NCI-H446 treated with DMSO at 0.1 percent for 48 hours (cell line): ENCODE data around the gene EMILIN1.

Source experiments
- DNase-seq: peaks from one replicate; lab custom pipeline; 2025; lab: John Stamatoyannopoulos, UW

The EMILIN1 gene

GRCh38 chr2:27123302-27124150 lies 45.1 kb downstream of the EMILIN1 start, which contains the start of gene ABHD1:
Gene ABHD1, plus strand, starts transcription at chr2:27123815. Its CDS starts 134 bp downstream, at chr2:27123949.
- no peak for DNase-seq

DNA sequence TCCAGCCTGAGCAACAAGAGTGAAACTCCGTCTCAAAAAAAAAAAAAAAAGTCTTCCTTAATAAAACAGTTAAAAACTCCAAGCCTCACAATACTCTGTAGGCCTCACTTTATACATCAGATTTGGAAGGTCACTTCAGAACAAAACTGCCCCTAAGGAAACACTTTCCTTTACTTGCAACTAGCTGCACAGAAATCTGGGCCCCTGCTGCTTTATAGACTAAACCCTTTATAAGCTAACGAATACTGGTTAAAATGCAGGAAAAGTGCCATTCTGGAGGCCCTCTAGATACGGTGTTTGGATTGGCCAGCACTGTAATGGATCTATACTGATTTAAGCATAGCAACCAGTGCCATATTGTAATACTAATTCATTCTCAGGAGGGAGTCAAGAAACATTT lies 46.7 kb downstream of the EMILIN1 start:
- no peak for DNase-seq

- no peak for DNase-seq
Observed at GRCh38 chr2:27126252-27126710, 47.9 kb downstream of the EMILIN1 start.

DNA sequence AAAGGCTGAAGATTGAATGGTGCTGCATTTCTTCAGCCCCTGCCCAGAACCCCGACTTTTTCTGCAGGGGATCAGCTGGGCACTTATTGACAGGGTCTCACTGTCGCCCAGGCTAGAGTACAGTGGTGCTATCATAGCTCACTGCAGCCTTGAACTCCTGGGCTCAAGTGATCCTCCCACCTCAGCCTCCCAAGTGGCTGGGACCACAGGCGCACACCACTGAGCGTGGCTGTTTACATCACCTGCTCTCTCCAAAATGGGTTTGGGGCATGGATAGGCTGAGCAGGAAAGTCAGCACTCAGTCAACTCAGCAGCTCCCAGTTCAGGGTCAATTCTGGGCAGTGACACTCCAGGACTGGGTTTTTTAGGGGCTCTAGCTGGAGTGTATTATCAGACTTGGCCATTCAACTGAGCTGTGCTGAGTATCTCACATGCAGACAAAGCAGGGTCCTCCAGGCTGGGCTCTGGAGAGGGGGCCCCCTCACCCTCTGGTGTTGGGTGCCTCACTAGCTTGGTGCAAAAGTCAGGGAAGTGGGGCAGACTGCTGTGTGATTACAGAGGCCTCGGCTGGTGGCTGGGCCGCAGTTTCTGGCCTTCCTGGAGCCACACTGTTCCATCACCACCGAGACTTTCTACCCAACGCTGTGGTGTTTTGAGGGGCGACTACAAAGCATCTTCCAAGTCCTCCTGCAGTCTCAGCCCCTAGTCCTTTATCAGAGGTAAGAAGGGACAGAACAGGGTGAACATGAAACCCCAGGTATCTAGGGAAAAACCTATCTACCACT lies 49.7 kb downstream of the EMILIN1 start:
- no peak for DNase-seq

GRCh38 chr2:27128668-27129571 lies 50.5 kb downstream of the EMILIN1 start:
- DNase-seq = no peak

DNA sequence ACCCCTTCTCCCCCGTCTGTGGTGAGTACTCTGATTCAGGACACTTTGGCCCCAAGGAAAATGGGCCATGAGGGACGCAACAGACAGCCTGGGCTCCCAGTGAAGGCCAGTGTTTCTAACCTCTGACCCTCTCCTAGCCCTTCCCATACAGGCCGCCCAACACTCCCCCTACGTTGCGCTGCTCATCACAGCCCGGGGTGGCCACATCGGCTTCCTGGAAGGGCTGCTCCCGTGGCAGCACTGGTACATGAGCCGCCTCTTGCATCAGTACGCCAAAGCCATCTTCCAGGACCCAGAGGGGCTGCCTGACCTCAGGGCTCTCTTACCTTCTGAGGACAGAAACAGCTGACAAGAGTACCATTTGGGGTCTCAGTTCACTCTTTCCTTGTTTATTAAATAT lies 52.0 kb downstream of the EMILIN1 start:
- no peak for DNase-seq

DNA sequence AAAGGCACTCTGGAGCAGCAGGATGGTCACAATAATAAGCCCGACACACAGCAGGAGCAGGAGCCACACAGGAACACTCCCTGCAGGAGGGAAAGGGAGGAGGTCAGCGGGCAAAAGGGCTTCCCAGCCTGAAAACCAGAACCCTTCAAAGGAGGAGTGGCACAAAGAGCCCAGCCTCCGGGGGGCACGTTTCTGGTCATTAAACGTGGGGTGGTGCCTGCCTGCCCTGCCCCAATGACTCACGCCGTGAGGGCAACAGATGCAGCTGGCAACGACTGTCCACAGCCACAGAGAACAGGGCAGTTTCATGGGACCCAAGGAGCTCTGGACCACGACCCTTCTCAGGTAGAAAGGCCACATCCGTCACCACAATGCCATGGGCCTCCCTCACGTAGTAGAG lies 53.0 kb downstream of the EMILIN1 start:
- no peak for DNase-seq

- DNase-seq = no peak
Observed at GRCh38 chr2:27133195-27133875, 54.9 kb downstream of the EMILIN1 start.

GRCh38 chr2:27133905-27134780 lies 55.7 kb downstream of the EMILIN1 start, which contains the start of gene PREB:
Gene PREB, minus strand, starts transcription at chr2:27134636. Its CDS starts 215 bp downstream, at chr2:27134421.
- DNase-seq = peak; percentile 86

GRCh38 chr2:27134781-27135477 lies 56.5 kb downstream of the EMILIN1 start:
- DNase-seq = no peak

DNA sequence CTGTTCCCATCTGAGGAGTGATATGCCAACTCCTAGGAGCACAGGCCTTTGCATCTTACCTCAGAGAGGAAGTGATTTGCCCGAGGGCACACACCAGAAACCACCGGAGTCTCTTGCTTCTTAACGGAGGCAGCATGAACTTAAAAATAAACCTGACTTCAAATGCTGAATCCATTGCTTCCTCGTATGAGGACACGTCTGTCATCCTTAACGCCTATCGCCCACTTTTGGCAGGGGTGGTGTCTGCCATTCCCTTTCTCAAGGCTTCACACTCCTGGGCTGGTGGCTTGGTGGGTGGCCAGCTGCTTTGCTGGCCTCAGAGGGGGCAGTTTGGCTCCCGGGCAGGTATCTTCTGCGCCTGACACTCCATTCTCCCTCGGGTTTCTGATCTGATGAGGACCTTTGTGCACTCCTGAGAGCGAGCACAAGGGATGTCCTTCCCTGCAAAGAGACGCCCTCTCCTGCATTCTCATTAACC lies 57.1 kb downstream of the EMILIN1 start:
- DNase-seq = no peak
